ENCODE results near the gene JCAD.
A peak's percentile ranks its signal among the peaks of the same experiment; 100 is the strongest.

The JCAD gene

GRCh38 chr10:30072068-30072467, 12.7 kb upstream of the JCAD start:
- DNase-seq = no peak

GRCh38 chr10:30070001-30070685, 10.8 kb upstream of the JCAD start:
- DNase-seq = no peak

- no peak for DNase-seq
Observed at GRCh38 chr10:30068492-30069223, 9.3 kb upstream of the JCAD start.

- DNase-seq = no peak
Observed at GRCh38 chr10:30063099-30063498, 3.7 kb upstream of the JCAD start.

- no peak for DNase-seq
Observed at GRCh38 chr10:30062582-30062981, 3.2 kb upstream of the JCAD start.

GRCh38 chr10:30062090-30062489, 2.7 kb upstream of the JCAD start:
- DNase-seq = peak; percentile 31 to 32

- no peak for DNase-seq
Observed at GRCh38 chr10:30058570-30059132, 735 bp downstream of the JCAD start.

GRCh38 chr10:30057894-30058556, 1.4 kb downstream of the JCAD start:
- no peak for DNase-seq

- DNase-seq = no peak
Observed at GRCh38 chr10:30057421-30057841, 2.0 kb downstream of the JCAD start.

GRCh38 chr10:30056767-30057355, 2.5 kb downstream of the JCAD start:
- DNase-seq = no peak

- DNase-seq = no peak
Observed at GRCh38 chr10:30056281-30056680, 3.1 kb downstream of the JCAD start.

- DNase-seq = no peak
Observed at GRCh38 chr10:30055226-30055662, 4.1 kb downstream of the JCAD start.

- no peak for DNase-seq
Observed at GRCh38 chr10:30052062-30052461, 7.3 kb downstream of the JCAD start.

- no peak for DNase-seq
Observed at GRCh38 chr10:30051220-30051619, 8.2 kb downstream of the JCAD start.

- DNase-seq = no peak
Observed at GRCh38 chr10:30050411-30050810, 9.0 kb downstream of the JCAD start.

GRCh38 chr10:30048768-30049517, 10.4 kb downstream of the JCAD start:
- DNase-seq = no peak

- no peak for DNase-seq
Observed at GRCh38 chr10:30047924-30048531, 11.4 kb downstream of the JCAD start.

GRCh38 chr10:30047430-30047829, 12.0 kb downstream of the JCAD start:
- DNase-seq = no peak

GRCh38 chr10:30046476-30046875, 12.9 kb downstream of the JCAD start:
- no peak for DNase-seq

GRCh38 chr10:30045961-30046360, 13.4 kb downstream of the JCAD start:
- no peak for DNase-seq

- no peak for DNase-seq
Observed at GRCh38 chr10:30043476-30044270, 15.7 kb downstream of the JCAD start.
